DOHH2 (cell line): ENCODE results near the gene SAV1.

ENCODE experiments used
- CTCF ChIP-seq: fragments of 200-600 bp; sonication (generic); IDR thresholded peaks from one replicate; pipeline ENCODE4 v1.5.1; 2014; ENCODE audit warnings: antibody characterized with exemption, mild to moderate bottlenecking, low read depth, low read length; ENCODE audit not compliant: poor library complexity, severe bottlenecking
- EZH2phosphoT487 ChIP-seq: fragments of 200-600 bp; sonication (generic); IDR thresholded peaks from 2 replicates; pipeline ENCODE4 v1.6.1; 2017; ENCODE audit warnings: borderline replicate concordance, mild to moderate bottlenecking, antibody characterized with exemption, low read length, moderate library complexity, mixed read lengths

GRCh38 chr14:50669441-50669986, 1.4 kb upstream of the SAV1 start:
- TF ChIP-seq CTCF: no peak
- no peak for TF ChIP-seq EZH2phosphoT487
